H9 (cell line): Measurements from ENCODE around the gene DGLUCY. TPM values are rescaled to one million over a fixed set of nuclear protein-coding genes. Genes with fewer than 3 reads are reported as not detected.

ENCODE experiments used
- DNase-seq: peaks from one replicate; pipeline ENCODE4 v3.0.0-alpha.2; 2017
- H2AFZ ChIP-seq: one replicate; pipeline ENCODE4 v1.6.1; 2013; ENCODE audit warnings: mild to moderate bottlenecking, low read length, control low read depth, moderate library complexity
- H2AK5ac ChIP-seq: 2 replicates; pipeline ENCODE4 v1.6.1; 2013; ENCODE audit warnings: low read length, control low read depth, mixed read lengths; ENCODE audit not compliant: insufficient read length
- H2BK120ac ChIP-seq: one replicate; pipeline ENCODE4 v1.6.1; 2013; ENCODE audit warnings: low read depth, mild to moderate bottlenecking, low read length, control low read depth, inconsistent platforms; ENCODE audit not compliant: poor library complexity, severe bottlenecking
- H2BK12ac ChIP-seq: 2 replicates; pipeline ENCODE4 v1.6.1; 2013; ENCODE audit warnings: low read length, control low read depth, mixed read lengths, low read depth; ENCODE audit not compliant: insufficient read length
- H2BK15ac ChIP-seq: 2 replicates; pipeline ENCODE4 v1.6.1; 2013; ENCODE audit warnings: low read depth, low read length, control low read depth
- H2BK20ac ChIP-seq: one replicate; pipeline ENCODE4 v1.6.1; 2013; ENCODE audit warnings: low read depth, mild to moderate bottlenecking, low read length, control low read depth, inconsistent platforms; ENCODE audit not compliant: poor library complexity, severe bottlenecking
- H2BK5ac ChIP-seq: 2 replicates; pipeline ENCODE4 v1.6.1; 2013; ENCODE audit warnings: low read length, control low read depth, mixed read lengths; ENCODE audit not compliant: insufficient read length
- H3K14ac ChIP-seq: 2 replicates; pipeline ENCODE4 v1.6.1; 2013; ENCODE audit warnings: low read length, control low read depth; ENCODE audit not compliant: insufficient read depth
- H3K18ac ChIP-seq: 2 replicates; pipeline ENCODE4 v1.6.1; 2013; ENCODE audit warnings: low read depth, mild to moderate bottlenecking, mixed read lengths, low read length, control low read depth; ENCODE audit not compliant: insufficient read length
- H3K23ac ChIP-seq: 2 replicates; pipeline ENCODE4 v1.6.1; 2013; ENCODE audit warnings: low read length, control low read depth, mixed read lengths, low read depth; ENCODE audit not compliant: insufficient read length
- H3K23me2 ChIP-seq: 2 replicates; pipeline ENCODE4 v1.6.1; 2013; ENCODE audit warnings: low read depth, mild to moderate bottlenecking, mixed read lengths, low read length, control low read depth; ENCODE audit not compliant: insufficient read length, poor library complexity, severe bottlenecking
- H3K27ac ChIP-seq: 2 replicates; pipeline ENCODE4 v1.5.1; 2013; ENCODE audit warnings: low read length, control low read depth, mixed read lengths, low read depth; ENCODE audit not compliant: insufficient read length
- H3K27me3 ChIP-seq: 2 replicates; pipeline ENCODE4 v1.6.1; 2013; ENCODE audit warnings: low read length, control low read depth, inconsistent platforms; ENCODE audit not compliant: insufficient read depth
- H3K4ac ChIP-seq: 2 replicates; pipeline ENCODE4 v1.6.1; 2013; ENCODE audit warnings: low read depth, mild to moderate bottlenecking, control low read depth, inconsistent platforms, low read length, moderate library complexity
- H3K4me1 ChIP-seq: 2 replicates; pipeline ENCODE4 v1.6.1; 2013; ENCODE audit warnings: low read length, control low read depth, inconsistent platforms; ENCODE audit not compliant: insufficient read depth
- H3K4me2 ChIP-seq: 2 replicates; pipeline ENCODE4 v1.6.1; 2013; ENCODE audit warnings: low read length, control low read depth, mixed read lengths; ENCODE audit not compliant: insufficient read length, insufficient read depth
- H3K56ac ChIP-seq: 2 replicates; pipeline ENCODE4 v1.6.1; 2013; ENCODE audit warnings: low read depth, mild to moderate bottlenecking, mixed read lengths, low read length, control low read depth; ENCODE audit not compliant: insufficient read length
- H3K79me1 ChIP-seq: 2 replicates; pipeline ENCODE4 v1.6.1; 2013; ENCODE audit warnings: low read depth, mild to moderate bottlenecking, moderate library complexity, low read length, control low read depth, inconsistent platforms; ENCODE audit not compliant: insufficient read depth, poor library complexity, severe bottlenecking
- H3K79me2 ChIP-seq: 2 replicates; pipeline ENCODE4 v1.6.1; 2013; ENCODE audit warnings: low read length, control low read depth, inconsistent platforms; ENCODE audit not compliant: insufficient read depth
- H3K9ac ChIP-seq: 2 replicates; pipeline ENCODE4 v1.6.1; 2013; ENCODE audit warnings: low read length, control low read depth, mixed read lengths; ENCODE audit not compliant: insufficient read length; ENCODE audit errors: extremely low read depth
- H3K9me3 ChIP-seq: one replicate; pipeline ENCODE4 v1.6.1; 2013; ENCODE audit warnings: low read depth, low read length, inconsistent platforms; ENCODE audit not compliant: control insufficient read depth
- H3T11ph ChIP-seq: one replicate; pipeline ENCODE4 v1.6.1; 2013; ENCODE audit warnings: mild to moderate bottlenecking, low read length, control low read depth, inconsistent platforms
- H4K20me1 ChIP-seq: one replicate; pipeline ENCODE4 v1.6.1; 2013; ENCODE audit not compliant: control insufficient read depth, insufficient read length, insufficient read depth
- H4K5ac ChIP-seq: 2 replicates; pipeline ENCODE4 v1.6.1; 2013; ENCODE audit warnings: low read depth, mild to moderate bottlenecking, mixed read lengths, low read length, control low read depth; ENCODE audit not compliant: insufficient read length
- H4K8ac ChIP-seq: replicated peaks from 2 replicates; pipeline ENCODE4 v1.6.1; 2013; ENCODE audit warnings: low read length, control low read depth, mixed read lengths, low read depth; ENCODE audit not compliant: insufficient read length
- H4K91ac ChIP-seq: 2 replicates; pipeline ENCODE4 v1.6.1; 2013; ENCODE audit warnings: low read depth, mild to moderate bottlenecking, moderate library complexity, mixed read lengths, low read length, control low read depth; ENCODE audit not compliant: insufficient read length
- H3K27ac Mint-ChIP-seq, 3 experiments: 2 replicates in 2 of 3; 3 replicates in 1 of 3; pipeline ENCODE4 v1.8.0; 2020 to 2021; ENCODE audit warnings: mixed read lengths in 3 of 3, mild to moderate bottlenecking in 1 of 3, moderate library complexity in 1 of 3
- H3K27me3 Mint-ChIP-seq: 2 replicates; pipeline ENCODE4 v1.8.0; 2021; ENCODE audit warnings: low read depth, mild to moderate bottlenecking, moderate library complexity, mixed read lengths
- H3K36me3 Mint-ChIP-seq, 3 experiments: 2 replicates in 2 of 3; 3 replicates in 1 of 3; pipeline ENCODE4 v1.8.0; 2020 to 2021; ENCODE audit warnings: low read depth in 3 of 3, mixed read lengths in 3 of 3; ENCODE audit not compliant: insufficient read depth in 1 of 3
- H3K4me1 Mint-ChIP-seq, 2 experiments: 2 replicates each; pipeline ENCODE4 v1.8.0; 2020; ENCODE audit warnings: mixed read lengths in 2 of 2
- H3K4me3 Mint-ChIP-seq, 2 experiments: 2 replicates in 1 of 2; 3 replicates in 1 of 2; pipeline ENCODE4 v1.8.0; 2020 to 2021; ENCODE audit warnings: mild to moderate bottlenecking in 2 of 2, mixed read lengths in 2 of 2, moderate library complexity in 1 of 2
- H3K9me3 Mint-ChIP-seq, 2 experiments: 2 replicates in 1 of 2; 3 replicates in 1 of 2; pipeline ENCODE4 v1.8.0; 2020; ENCODE audit warnings: mild to moderate bottlenecking in 2 of 2, mixed read lengths in 2 of 2, moderate library complexity in 1 of 2
- WGBS: extraction: QIAGEN DNeasy Blood & Tissue Kit; methylation state at CpG from one replicate; pipeline ENCODE4 v1.1.7; 2013; ENCODE audit warnings: missing lambda C conversion rate, low lambda C conversion rate, mixed read lengths; ENCODE audit not compliant: insufficient read length; ENCODE audit errors: extremely low coverage; 5-methylcytosine and 5-hydroxymethylcytosine counted together
- total RNA-seq: library from RNA; stranded (reverse); gene quantifications from 2 replicates; pipeline ENCODE4 v1.2.1, GENCODE V29; 2021
- TF ChIP-seq, protein P1 (sequence below): fragments of 200-600 bp; sonication (generic); conservative IDR thresholded peaks from 3 replicates; pipeline ENCODE4 v1.8.0; 2021; ENCODE audit warnings: antibody characterized with exemption, mild to moderate bottlenecking

DGLUCY gene
- total RNA-seq, 1 experiment from 2014 or later: 29.6 TPM

DNA sequence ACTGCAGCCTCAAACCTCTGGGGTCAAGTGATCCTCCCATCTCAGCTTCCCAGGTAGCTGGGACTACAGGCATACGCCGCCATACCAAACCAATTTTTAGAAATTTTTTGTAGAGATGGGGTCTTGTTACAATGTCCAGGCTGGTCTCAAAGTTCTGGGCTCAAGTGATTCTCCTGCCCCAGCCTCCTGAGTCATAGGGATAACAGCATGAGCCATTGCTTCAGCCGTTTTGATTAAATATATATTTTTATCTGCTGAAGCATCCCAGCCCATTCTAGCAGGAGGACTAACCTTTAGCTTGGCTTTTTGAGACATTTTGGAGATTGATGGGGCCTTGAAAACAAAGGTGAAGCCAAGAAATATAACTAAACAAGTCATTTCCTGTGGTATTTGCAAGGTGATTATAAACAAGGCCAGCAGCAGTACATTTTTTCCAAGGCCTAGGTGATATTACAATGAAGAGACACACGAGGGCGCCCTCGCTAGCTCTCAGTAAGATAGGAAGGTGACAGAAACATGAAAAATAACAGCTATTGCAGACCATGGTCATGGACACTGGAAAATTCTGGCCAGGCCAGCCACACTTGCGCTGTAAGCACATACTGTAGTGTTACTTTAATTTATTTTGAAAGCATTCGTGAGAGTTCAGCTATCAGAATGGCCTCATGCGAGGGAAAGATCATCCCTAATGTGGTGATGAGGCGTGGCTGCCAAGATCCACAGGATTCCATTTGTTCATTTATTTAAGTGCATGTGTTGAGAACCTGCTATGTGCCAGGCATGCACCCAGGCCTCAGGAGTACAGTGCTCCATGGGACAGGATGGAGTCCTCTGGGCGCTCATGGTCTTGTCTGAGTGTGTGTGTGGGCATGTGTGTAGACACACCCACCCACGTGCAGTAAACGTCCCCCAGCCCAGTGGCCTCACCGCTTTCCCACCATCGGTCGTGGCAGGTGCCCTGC, 63.5 kb downstream of the DGLUCY start:
- no peak overlapping the region for H2BK15ac ChIP-seq
- no peak overlapping the region for H3K27ac ChIP-seq
- no CpG with 5 or more reads among the region's 16 CpGs for WGBS
- no peak overlapping the region for H2BK5ac ChIP-seq
- no peak overlapping the region for H2AFZ ChIP-seq
- H4K91ac ChIP-seq: no peak overlapping the region
- H3K23me2 ChIP-seq: no peaks in the 10 kb centered on the region
- H4K5ac ChIP-seq: no peak overlapping the region
- Mint-ChIP-seq H3K36me3 (peaks cover 5 to 28% (median 20%) of the 10 kb centered on the region in 3 experiments; a peak in 6 of 7 replicates), H3K4me3 (no peak overlapping the region), H3K27ac (peak overlapping the region in 2 of 3 experiments; percentile 10 to 94; a peak in 3 of 7 replicates), H3K27me3 (no peaks in the 10 kb centered on the region), H3K9me3 (peaks cover 0 to 2% of the 10 kb centered on the region in 2 experiments; a peak in 1 of 5 replicates), H3K4me1 (peaks cover 0 to 2% of the 10 kb centered on the region in 2 experiments; a peak in 1 of 4 replicates)
- H3K14ac ChIP-seq: no peak overlapping the region
- H3T11ph ChIP-seq: no peak overlapping the region
- H3K9me3 ChIP-seq: no peaks in the 10 kb centered on the region
- H3K79me1 ChIP-seq: no peaks in the 10 kb centered on the region
- H3K79me2 ChIP-seq: no peaks in the 10 kb centered on the region
- no peaks in the 10 kb centered on the region for H4K20me1 ChIP-seq
- H3K9ac ChIP-seq: no peak overlapping the region
- no peak overlapping the region for H4K8ac ChIP-seq
- no peaks in the 10 kb centered on the region for H3K4me1 ChIP-seq
- no peak overlapping the region for H3K56ac ChIP-seq
- DNase-seq: peak; percentile 48
- H2AK5ac ChIP-seq: no peak overlapping the region
- no peak overlapping the region for H2BK20ac ChIP-seq
- H3K4ac ChIP-seq: no peak overlapping the region
- H3K23ac ChIP-seq: no peak overlapping the region
- TF ChIP-seq, protein P1, sequence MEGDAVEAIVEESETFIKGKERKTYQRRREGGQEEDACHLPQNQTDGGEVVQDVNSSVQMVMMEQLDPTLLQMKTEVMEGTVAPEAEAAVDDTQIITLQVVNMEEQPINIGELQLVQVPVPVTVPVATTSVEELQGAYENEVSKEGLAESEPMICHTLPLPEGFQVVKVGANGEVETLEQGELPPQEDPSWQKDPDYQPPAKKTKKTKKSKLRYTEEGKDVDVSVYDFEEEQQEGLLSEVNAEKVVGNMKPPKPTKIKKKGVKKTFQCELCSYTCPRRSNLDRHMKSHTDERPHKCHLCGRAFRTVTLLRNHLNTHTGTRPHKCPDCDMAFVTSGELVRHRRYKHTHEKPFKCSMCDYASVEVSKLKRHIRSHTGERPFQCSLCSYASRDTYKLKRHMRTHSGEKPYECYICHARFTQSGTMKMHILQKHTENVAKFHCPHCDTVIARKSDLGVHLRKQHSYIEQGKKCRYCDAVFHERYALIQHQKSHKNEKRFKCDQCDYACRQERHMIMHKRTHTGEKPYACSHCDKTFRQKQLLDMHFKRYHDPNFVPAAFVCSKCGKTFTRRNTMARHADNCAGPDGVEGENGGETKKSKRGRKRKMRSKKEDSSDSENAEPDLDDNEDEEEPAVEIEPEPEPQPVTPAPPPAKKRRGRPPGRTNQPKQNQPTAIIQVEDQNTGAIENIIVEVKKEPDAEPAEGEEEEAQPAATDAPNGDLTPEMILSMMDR: peak; percentile 85
- H3K18ac ChIP-seq: no peak overlapping the region
- H2BK12ac ChIP-seq: no peak overlapping the region
- H3K4me2 ChIP-seq: no peak overlapping the region
- no peaks in the 10 kb centered on the region for H3K27me3 ChIP-seq
- H2BK120ac ChIP-seq: no peak overlapping the region
